Activated CD8-positive, alpha-beta T cell treated with anti-CD3 and anti-CD28 coated beads, Interleukin-2, amount 10 ng/mL, durations not matched to agents 7 days and 5 days (primary cell): ENCODE results near the gene CCR6. TPM values are rescaled to one million over a fixed set of nuclear protein-coding genes. Genes with fewer than 3 reads are reported as not detected.

Experiments used
- ATAC-seq: fragments of 150-1000 bp; cut with Tn5 transposase; one replicate; pipeline ENCODE4 v1.10.0; 2021; ENCODE audit warnings: moderate library complexity
- CTCF ChIA-PET: fragments of 350-600 bp; sonication (Branson Sonifier 250); formaldehyde crosslinking; loops from one replicate; lab custom pipeline; 2021; ENCODE audit warnings: antibody characterized with exemption; lab: Charles Lee
- POLR2A ChIA-PET: fragments of 350-600 bp; sonication (Branson Sonifier 250); formaldehyde crosslinking; loops from one replicate; lab custom pipeline; 2021; ENCODE audit warnings: antibody characterized with exemption; lab: Charles Lee
- DNase-seq: peaks from one replicate; pipeline ENCODE4 v3.0.0-alpha.2; 2020
- H3K27ac Mint-ChIP-seq: one replicate; pipeline ENCODE4 v1.8.0; 2021; ENCODE audit warnings: mild to moderate bottlenecking, mixed read lengths
- H3K27me3 Mint-ChIP-seq: one replicate; pipeline ENCODE4 v1.8.0; 2021; ENCODE audit warnings: low read depth, mixed read lengths
- H3K36me3 Mint-ChIP-seq: one replicate; pipeline ENCODE4 v1.8.0; 2021; ENCODE audit warnings: low read depth, mixed read lengths
- H3K4me1 Mint-ChIP-seq: one replicate; pipeline ENCODE4 v1.8.0; 2021; ENCODE audit warnings: low read depth, mixed read lengths
- H3K4me3 Mint-ChIP-seq: one replicate; pipeline ENCODE4 v1.8.0; 2021; ENCODE audit warnings: mild to moderate bottlenecking, mixed read lengths
- H3K9me3 Mint-ChIP-seq: one replicate; pipeline ENCODE4 v1.8.0; 2022; ENCODE audit warnings: mixed read lengths; ENCODE audit not compliant: insufficient read depth
- total RNA-seq, 2 experiments: library from RNA; stranded (reverse); gene quantifications; one replicate each; pipeline ENCODE4 v1.2.3, GENCODE V29; 2021

The CCR6 gene
- total RNA-seq, 2 experiments from 2014 or later: 3.8 to 4.4 TPM

DNA sequence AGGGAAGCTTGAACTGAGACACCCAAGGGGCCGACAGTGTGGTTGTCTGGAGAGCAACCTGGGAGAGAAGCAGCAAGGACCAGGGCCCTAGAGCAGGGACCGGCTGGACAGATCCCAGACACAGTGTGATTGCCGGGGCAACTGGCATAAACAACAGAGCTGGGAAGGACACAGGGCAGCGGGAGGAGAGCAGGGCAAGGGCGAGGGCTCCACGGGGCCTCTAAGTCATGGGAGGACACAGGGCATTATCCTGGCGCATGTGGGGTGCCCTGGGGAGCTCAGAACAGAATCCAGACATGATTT, 31.1 kb upstream of the CCR6 start:
- ChIA-PET POLR2A (no interaction called here), CTCF (no interaction called here)
- H3K4me3 Mint-ChIP-seq: no peak overlapping the region
- H3K9me3 Mint-ChIP-seq: peaks cover 11% of the 10 kb centered on the region
- no peaks in the 10 kb centered on the region for H3K27me3 Mint-ChIP-seq
- DNase-seq (no peak), ATAC-seq (no peak)
- peaks cover 61% of the 10 kb centered on the region for H3K4me1 Mint-ChIP-seq
- H3K36me3 Mint-ChIP-seq: peaks cover 3% of the 10 kb centered on the region
- peak overlapping the region; percentile 3 for H3K27ac Mint-ChIP-seq

DNA sequence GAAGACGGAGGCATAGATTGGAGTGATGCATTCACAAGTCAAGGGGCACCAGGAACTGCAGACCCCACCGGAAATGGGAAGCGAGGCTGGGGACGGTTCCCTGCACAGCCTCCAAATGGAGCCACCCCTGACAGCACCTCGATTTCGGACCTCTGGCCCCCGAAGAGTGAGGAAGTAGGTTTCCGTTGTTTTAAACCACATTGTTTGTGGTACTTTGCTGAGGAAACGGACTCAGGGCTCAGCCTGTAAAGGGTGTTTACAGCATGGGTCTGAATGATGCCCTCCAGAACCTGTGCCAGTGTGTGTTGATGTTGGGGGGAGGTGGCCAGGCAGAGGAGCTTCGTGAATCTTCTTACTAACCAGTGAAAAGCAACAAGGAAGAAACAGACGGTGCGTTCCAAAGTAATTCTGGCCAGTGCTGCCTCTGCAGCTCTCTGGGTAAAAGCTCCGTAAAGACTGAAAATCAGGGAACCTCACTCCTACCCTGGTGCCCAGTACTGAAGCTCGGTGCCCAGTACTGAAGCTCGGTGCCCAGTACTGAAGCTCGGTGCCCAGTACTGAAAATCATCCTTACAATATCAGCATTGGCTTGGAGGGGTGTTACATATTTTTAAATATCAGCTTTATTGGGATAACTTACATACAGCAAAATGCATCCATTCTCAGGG, 30.1 kb upstream of the CCR6 start:
- peaks cover 63% of the 10 kb centered on the region for H3K4me1 Mint-ChIP-seq
- H3K36me3 Mint-ChIP-seq: no peaks in the 10 kb centered on the region
- H3K4me3 Mint-ChIP-seq: peak overlapping the region; percentile 54
- ATAC-seq (no peak), DNase-seq (no peak)
- ChIA-PET CTCF (interaction anchor here (1.5 to 1.7 kb wide), 2 partner anchors 30 to 36 kb away, joined by 5 to 7 read pairs; partner anchors contain the start of gene CCR6), POLR2A (no interaction called here)
- peaks cover 7% of the 10 kb centered on the region for H3K9me3 Mint-ChIP-seq
- H3K27ac Mint-ChIP-seq: peak overlapping the region; percentile 65
- H3K27me3 Mint-ChIP-seq: no peaks in the 10 kb centered on the region

- CTCF ChIA-PET: interaction anchor here (0.9 to 1.7 kb wide), 4 partner anchors 29 to 628 kb away, joined by 3 to 7 read pairs (median 5); partner anchors contain the start of gene CCR6
- Mint-ChIP-seq H3K4me1 (peaks cover 67% of the 10 kb centered on the region), H3K4me3 (peak overlapping the region; percentile 54), H3K27me3 (no peaks in the 10 kb centered on the region), H3K27ac (peak overlapping the region; percentile 65), H3K36me3 (no peaks in the 10 kb centered on the region), H3K9me3 (peaks cover under 1% of the 10 kb centered on the region)
- DNase-seq (no peak), ATAC-seq (no peak)
- POLR2A ChIA-PET: interaction anchor here (1.0 kb wide), 1 partner anchor 46 kb away, joined by 3 read pairs; no protein-coding TSS in a partner anchor
Measured at GRCh38 chr6:167093406-167093921, 29.4 kb upstream of the CCR6 start.

DNA sequence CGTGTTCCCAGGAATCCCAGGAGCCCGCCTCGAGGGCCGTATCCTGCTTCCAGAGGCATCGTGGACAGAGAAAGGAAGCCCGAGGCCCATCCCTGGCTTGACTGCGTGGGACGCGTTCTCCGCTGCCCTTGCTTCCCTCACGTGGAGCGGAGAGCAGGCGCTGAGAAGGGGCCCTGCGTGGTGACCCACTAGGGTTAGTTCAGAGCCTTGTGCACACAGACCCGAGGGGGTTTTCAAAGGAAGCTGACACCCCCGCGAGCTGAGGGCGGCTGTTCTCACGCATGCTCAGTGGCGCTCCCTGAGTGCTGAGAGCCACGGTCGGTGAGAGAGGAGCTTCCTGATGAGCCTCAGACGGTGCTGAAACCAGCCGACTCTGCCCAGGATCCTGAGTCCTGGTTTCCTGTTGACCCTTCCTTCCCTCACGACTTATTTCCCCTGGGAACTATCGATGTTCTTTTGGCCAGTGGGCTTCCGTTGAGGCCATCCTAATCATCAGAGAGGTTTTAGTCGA, 28.9 kb upstream of the CCR6 start:
- no peaks in the 10 kb centered on the region for H3K36me3 Mint-ChIP-seq
- POLR2A ChIA-PET: interaction anchor here (0.6 to 1.0 kb wide), 2 partner anchors 47 to 167 kb away, joined by 3 read pairs; no protein-coding TSS in a partner anchor
- H3K27me3 Mint-ChIP-seq: no peaks in the 10 kb centered on the region
- no peaks in the 10 kb centered on the region for H3K9me3 Mint-ChIP-seq
- peaks cover 72% of the 10 kb centered on the region for H3K4me1 Mint-ChIP-seq
- ATAC-seq: peak; percentile 65
- H3K27ac Mint-ChIP-seq: peak overlapping the region; percentile 65
- CTCF ChIA-PET: interaction anchor here (0.9 to 1.7 kb wide), 4 partner anchors 29 to 629 kb away, joined by 3 to 7 read pairs (median 5); partner anchors contain the start of gene CCR6
- H3K4me3 Mint-ChIP-seq: peak overlapping the region; percentile 54
- peak; percentile 75 for DNase-seq

DNA sequence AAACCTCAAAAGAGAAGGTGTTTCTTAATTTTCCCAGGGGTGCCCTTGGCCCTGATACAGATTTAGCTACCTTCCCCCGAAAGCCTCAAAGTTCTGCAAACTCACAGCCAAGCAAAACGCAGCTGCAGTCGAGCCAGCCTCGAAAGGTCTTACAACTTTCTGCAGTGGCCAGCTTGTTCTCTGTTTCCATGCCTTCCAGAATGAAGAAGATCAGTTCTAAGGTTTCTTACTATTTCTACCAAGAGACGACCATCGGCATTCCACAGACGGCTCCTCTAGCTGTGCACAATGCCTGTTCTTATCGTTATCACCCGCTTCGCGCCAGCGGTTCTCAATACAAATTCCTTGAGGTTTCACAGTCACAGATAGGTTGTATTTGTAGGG, 28.5 kb upstream of the CCR6 start:
- CTCF ChIA-PET: interaction anchor here (0.9 to 1.7 kb wide), 6 partner anchors 11 to 629 kb away, joined by 3 to 7 read pairs (median 4); partner anchors contain the start of gene CCR6
- POLR2A ChIA-PET: interaction anchor here (0.6 to 1.0 kb wide), 2 partner anchors 47 to 167 kb away, joined by 3 read pairs; no protein-coding TSS in a partner anchor
- ATAC-seq: no peak
- peak overlapping the region; percentile 54 for H3K4me3 Mint-ChIP-seq
- no peak for DNase-seq
- H3K27ac Mint-ChIP-seq: peak overlapping the region; percentile 65
- no peaks in the 10 kb centered on the region for H3K27me3 Mint-ChIP-seq
- no peaks in the 10 kb centered on the region for H3K36me3 Mint-ChIP-seq
- peaks cover 76% of the 10 kb centered on the region for H3K4me1 Mint-ChIP-seq
- H3K9me3 Mint-ChIP-seq: no peaks in the 10 kb centered on the region

GRCh38 chr6:167094820-167095637, 27.9 kb upstream of the CCR6 start:
- H3K4me3 Mint-ChIP-seq: peak overlapping the region; percentile 54
- peak overlapping the region; percentile 65 for H3K27ac Mint-ChIP-seq
- no peaks in the 10 kb centered on the region for H3K36me3 Mint-ChIP-seq
- CTCF ChIA-PET: interaction anchor here (1.1 to 1.2 kb wide), 2 partner anchors 11 to 47 kb away, joined by 3 read pairs; no protein-coding TSS in a partner anchor
- ATAC-seq: peak; percentile 47
- H3K4me1 Mint-ChIP-seq: peaks cover 77% of the 10 kb centered on the region
- no peaks in the 10 kb centered on the region for H3K9me3 Mint-ChIP-seq
- DNase-seq: no peak
- no peaks in the 10 kb centered on the region for H3K27me3 Mint-ChIP-seq
- POLR2A ChIA-PET: interaction anchor here (0.6 kb wide), 1 partner anchor 15 kb away, joined by 3 read pairs; no protein-coding TSS in a partner anchor

DNA sequence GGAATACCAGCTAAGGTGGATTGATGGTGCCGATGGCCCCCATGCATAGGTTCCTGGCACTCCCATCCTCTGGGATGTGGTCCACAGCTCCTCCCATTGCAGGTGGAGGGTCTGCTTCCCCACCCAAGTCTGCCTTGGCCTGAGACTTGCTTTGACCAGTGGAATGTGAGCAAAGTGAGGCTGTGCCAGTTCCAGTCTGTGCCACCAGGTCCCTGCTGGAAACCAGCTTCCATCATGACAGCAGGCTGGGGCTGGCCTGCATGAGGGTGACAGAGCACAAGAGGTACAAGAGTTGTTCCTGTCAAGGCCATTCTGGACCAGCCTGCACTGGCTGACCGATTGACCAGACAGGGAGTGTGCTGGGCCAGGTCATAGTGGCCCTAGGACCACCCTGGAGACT, 27.0 kb upstream of the CCR6 start:
- no peak overlapping the region for H3K4me3 Mint-ChIP-seq
- DNase-seq (no peak), ATAC-seq (no peak)
- no peaks in the 10 kb centered on the region for H3K36me3 Mint-ChIP-seq
- POLR2A ChIA-PET: interaction anchor here (0.6 kb wide), 1 partner anchor 14 kb away, joined by 3 read pairs; no protein-coding TSS in a partner anchor
- no peaks in the 10 kb centered on the region for H3K27me3 Mint-ChIP-seq
- CTCF ChIA-PET: no interaction called here
- H3K27ac Mint-ChIP-seq: no peak overlapping the region
- no peaks in the 10 kb centered on the region for H3K9me3 Mint-ChIP-seq
- H3K4me1 Mint-ChIP-seq: peaks cover 68% of the 10 kb centered on the region

- CTCF ChIA-PET: no interaction called here
- Mint-ChIP-seq H3K27ac (no peak overlapping the region), H3K9me3 (no peaks in the 10 kb centered on the region), H3K4me3 (no peak overlapping the region), H3K36me3 (no peaks in the 10 kb centered on the region), H3K4me1 (peaks cover 57% of the 10 kb centered on the region), H3K27me3 (no peaks in the 10 kb centered on the region)
- DNase-seq (no peak), ATAC-seq (no peak)
- POLR2A ChIA-PET: no interaction called here
Measured at GRCh38 chr6:167096991-167097390, 25.9 kb upstream of the CCR6 start.

- no peaks in the 10 kb centered on the region for H3K9me3 Mint-ChIP-seq
- H3K27me3 Mint-ChIP-seq: no peaks in the 10 kb centered on the region
- ChIA-PET CTCF (interaction anchor here (0.8 kb wide), 1 partner anchor 32 kb away, joined by 3 read pairs; no protein-coding TSS in a partner anchor), POLR2A (interaction anchor here (1.0 kb wide), 1 partner anchor 25 kb away, joined by 3 read pairs; no protein-coding TSS in a partner anchor)
- H3K36me3 Mint-ChIP-seq: peaks cover 3% of the 10 kb centered on the region
- H3K27ac Mint-ChIP-seq: no peak overlapping the region
- H3K4me3 Mint-ChIP-seq: no peak overlapping the region
- ATAC-seq (no peak), DNase-seq (no peak)
- peaks cover 54% of the 10 kb centered on the region for H3K4me1 Mint-ChIP-seq
Measured at GRCh38 chr6:167097770-167098169, 25.1 kb upstream of the CCR6 start.

- DNase-seq (no peak), ATAC-seq (no peak)
- Mint-ChIP-seq H3K4me3 (no peak overlapping the region), H3K36me3 (peaks cover 6% of the 10 kb centered on the region), H3K27ac (no peak overlapping the region), H3K9me3 (no peaks in the 10 kb centered on the region), H3K4me1 (peaks cover 54% of the 10 kb centered on the region), H3K27me3 (no peaks in the 10 kb centered on the region)
- POLR2A ChIA-PET: no interaction called here
- CTCF ChIA-PET: no interaction called here
Measured at GRCh38 chr6:167098825-167099225, 24.1 kb upstream of the CCR6 start.

- no peak for ATAC-seq
Measured at GRCh38 chr6:167099707-167100106, 23.2 kb upstream of the CCR6 start.

More at GRCh38 chr6:167099707-167100106, 23.2 kb upstream of the CCR6 start:
- POLR2A ChIA-PET: no interaction called here
- Mint-ChIP-seq H3K27me3 (no peaks in the 10 kb centered on the region), H3K9me3 (no peaks in the 10 kb centered on the region), H3K27ac (no peak overlapping the region), H3K36me3 (peaks cover 6% of the 10 kb centered on the region), H3K4me3 (no peak overlapping the region), H3K4me1 (peaks cover 47% of the 10 kb centered on the region)
- CTCF ChIA-PET: no interaction called here
- DNase-seq: no peak
